GM18907 (cell line): Measurements from ENCODE around the gene NEK5.
"Not testable (repeated sequence)": the region's sequence is repeated elsewhere in the genome, so short reads cannot be mapped to it uniquely, and the experiment has no call there.

Experiments
- ATAC-seq: cut with Tn5 transposase; IDR thresholded peaks from one replicate; pipeline ENCODE4 v1.9.1; 2021; ENCODE audit warnings: mild to moderate bottlenecking, moderate library complexity; ENCODE audit not compliant: unreplicated experiment

The NEK5 gene

DNA sequence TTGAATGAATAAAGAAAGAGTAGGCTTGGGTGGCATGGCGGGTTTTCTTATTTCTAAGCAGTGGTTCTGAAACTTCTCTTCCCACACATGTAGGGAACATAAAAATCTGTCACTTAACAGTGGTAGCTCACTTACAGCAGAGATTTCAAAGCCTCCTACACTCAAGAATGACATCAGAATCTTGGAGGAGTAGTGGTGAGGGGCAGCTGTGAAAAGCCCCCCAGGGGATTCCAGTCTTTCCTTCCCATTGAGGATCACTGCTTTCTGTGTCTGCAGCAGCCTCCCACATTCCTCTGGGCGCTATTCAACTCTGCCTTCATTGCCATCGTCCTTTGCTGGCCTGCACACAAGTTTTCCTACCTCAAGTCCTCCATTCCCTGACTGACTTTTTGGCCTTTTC, 8.6 kb upstream of the NEK5 start:
- ATAC-seq: no peak

DNA sequence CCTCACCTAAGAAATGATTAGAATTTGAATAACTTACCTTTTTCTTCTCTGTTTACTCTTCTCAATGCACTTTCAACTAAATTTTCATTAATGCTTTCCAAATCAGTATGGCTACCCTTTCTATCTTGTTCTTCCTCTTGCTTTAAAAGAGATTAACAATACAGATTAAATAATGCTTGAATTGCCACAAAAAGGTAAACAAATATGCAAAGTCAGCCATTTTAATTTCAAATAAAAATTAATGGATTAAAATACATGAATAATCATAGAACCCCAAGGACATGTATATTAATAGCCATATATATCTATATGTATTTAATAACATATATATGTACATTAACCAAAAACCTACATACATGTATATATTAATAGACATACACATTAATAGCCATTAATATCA, 7.9 kb upstream of the NEK5 start:
- ATAC-seq: no peak

DNA sequence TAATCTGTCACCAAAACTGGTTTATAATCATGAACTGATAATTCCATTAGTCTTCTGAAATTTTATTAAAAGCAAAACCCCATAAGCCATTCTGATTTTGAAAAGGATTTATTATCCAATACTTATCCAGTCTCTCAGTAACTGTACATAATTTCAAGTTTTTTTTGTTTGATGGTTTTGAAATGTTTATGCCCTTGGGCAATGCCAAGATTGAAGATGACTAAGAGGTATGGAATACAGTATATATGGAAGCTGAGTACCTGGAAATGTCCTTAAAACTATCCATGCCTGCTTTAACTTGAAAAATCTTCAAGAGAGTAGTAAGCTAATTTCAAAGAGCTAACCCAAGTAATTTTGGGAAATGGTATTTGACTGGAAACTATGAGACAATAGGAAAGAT, 1.8 kb upstream of the NEK5 start:
- no peak for ATAC-seq

- ATAC-seq: peak; percentile 68
Observed at GRCh38 chr13:52127783-52128702, 830 bp downstream of the NEK5 start.

- peak; percentile 28 for ATAC-seq
Observed at GRCh38 chr13:52127378-52127777, 1.5 kb downstream of the NEK5 start.

DNA sequence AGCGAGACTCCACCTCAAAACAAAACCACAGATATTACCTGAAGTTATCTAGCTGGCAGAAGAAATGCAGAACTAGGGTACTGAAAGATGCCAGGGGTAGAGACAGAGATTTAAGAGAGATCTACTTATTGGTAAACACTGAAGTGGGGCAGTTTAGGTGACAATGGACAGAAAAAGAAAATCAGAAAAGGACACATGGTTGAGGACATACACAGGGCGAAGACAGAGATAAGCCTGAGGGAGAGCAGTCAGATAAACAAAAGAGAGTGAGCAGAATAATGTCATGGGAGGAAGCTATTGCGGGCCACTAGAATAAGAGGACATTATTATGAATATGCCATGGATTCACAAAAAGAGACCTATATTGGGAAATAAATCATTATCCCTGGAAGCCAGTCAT, 3.3 kb downstream of the NEK5 start:
- no peak for ATAC-seq

GRCh38 chr13:52118595-52118994, 10.3 kb downstream of the NEK5 start:
- ATAC-seq: no peak

- ATAC-seq: no peak
Observed at GRCh38 chr13:52118095-52118494, 10.8 kb downstream of the NEK5 start.

GRCh38 chr13:52112591-52112990, 16.3 kb downstream of the NEK5 start:
- ATAC-seq: no peak

DNA sequence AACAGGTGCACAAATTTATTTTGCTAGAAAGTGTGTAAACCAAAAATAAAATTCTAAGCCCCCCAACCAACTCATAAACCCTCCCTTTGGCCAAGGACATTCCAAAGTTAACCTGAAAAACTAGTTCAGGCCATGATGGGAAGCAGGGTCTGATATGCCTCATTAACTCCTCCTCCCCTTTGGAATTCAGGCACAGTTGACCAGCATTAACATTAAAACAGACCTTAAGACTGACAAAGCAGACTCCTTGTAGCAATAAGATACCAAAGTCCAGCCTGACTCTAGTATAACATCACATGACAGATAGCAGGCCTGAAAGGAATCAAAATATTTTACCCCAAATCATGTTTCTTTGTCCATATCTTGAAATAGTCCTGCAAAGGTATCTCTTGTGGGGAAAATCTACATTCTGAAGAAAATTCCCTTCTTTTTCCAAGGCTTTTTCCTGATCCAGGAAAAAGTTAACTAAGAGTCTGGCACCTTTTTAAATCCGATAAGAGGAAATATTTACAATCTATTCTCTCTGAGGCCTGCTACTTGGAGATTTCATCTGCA, 19.7 kb downstream of the NEK5 start:
- ATAC-seq: no peak

- ATAC-seq: no peak
Observed at GRCh38 chr13:52105841-52106240, 23.0 kb downstream of the NEK5 start.

GRCh38 chr13:52104624-52105023, 24.2 kb downstream of the NEK5 start:
- ATAC-seq: no peak

DNA sequence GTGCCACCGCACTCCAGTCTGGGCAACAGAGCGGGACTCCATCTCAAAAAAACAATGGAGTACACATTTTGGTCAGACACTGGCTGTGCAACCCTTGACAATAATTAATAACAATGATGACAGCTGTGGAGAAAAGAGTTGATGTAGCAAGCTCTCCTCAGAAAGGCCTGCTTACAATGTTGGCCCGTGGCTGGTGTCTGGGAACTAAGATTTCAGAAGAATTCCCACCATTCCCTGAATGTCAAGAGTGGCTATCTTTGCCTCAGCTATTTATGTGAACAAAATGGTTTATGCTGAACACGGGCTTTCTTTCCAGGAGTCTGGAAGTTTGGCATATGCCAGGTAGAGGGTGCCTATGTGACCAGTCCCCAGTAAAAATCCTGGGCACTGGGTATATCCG, 25.5 kb downstream of the NEK5 start:
- ATAC-seq: no peak

- ATAC-seq: not testable (repeated sequence)
Observed at GRCh38 chr13:52102423-52102822, 26.4 kb downstream of the NEK5 start.

DNA sequence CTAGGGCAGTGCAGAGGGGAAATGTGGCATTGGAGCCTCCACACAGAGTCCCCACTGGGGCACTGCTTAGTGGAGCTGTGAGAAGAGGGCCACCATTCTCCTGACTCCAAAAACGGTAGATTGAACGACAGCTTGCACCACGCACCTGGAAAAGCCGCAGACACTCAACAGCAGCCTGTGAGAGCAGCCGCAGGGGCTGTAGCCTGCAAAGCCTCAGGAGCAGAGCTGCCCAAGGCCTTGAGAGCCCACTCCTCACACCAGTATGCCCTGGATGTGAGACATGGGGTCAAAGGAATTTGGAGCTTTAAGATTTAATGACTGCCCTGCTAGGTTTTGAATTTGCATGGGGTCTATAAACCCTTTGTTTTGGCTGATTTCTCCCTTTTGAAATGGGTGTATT, 31.7 kb downstream of the NEK5 start:
- ATAC-seq: no peak

GRCh38 chr13:52096748-52097147, 32.1 kb downstream of the NEK5 start:
- ATAC-seq: no peak

GRCh38 chr13:52096062-52096461, 32.8 kb downstream of the NEK5 start:
- ATAC-seq: no peak

DNA sequence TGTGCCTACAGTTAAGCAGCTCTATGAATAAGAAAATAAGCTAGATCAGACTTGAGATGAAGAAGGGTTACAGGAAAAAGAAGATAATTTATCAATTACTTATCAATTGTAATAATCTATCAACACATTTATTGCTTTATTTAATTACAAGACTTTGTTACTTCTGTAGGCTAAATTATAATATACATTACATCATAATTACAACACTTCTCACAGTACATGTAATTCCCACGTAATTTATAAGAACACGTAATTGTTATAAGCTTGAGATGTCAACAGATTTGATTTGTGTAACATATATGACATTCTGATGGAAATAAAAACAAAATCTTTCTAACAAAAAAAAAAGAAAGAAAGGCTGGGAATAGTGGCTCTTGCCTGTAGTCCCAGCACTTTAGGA, 36.8 kb downstream of the NEK5 start:
- ATAC-seq: no peak

DNA sequence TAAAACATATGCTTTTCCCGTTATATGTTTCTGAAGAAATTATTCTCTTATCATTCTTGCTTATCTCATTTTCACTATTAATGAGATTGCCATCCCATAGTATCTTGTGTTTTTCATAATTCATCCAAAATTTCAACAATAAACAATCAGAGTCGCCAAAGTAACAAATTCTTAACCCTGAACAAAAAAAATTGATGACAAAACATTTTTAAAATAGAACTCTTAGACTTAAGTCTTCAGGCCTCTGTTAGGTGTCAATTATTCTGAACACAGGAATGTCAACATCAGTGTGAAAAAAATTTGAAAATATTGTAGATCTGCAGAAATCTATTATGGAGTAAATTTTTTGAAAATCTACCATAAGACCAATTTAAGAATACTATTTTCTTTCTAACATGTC, 37.4 kb downstream of the NEK5 start:
- ATAC-seq: no peak

DNA sequence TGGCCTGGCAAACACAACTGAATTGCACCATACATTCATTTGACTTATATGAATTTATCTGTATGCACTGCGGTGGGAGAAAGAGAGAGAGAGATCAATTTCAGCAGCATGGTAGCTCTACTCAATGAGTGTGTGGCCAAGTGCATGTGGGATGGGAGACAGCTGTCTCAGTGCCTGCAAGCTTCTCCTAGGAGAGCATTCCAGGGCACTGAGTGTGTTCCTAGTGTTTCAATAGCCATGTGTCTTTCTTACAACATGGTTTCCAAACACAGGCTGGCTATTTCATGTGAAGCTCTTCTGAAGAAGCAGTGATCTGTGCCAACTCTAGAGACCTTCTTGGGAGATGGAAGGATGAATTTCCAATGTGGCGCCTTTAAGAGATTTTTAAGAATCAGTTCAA, 43.5 kb downstream of the NEK5 start:
- no peak for ATAC-seq

- ATAC-seq: not testable (repeated sequence)
Observed at GRCh38 chr13:52084981-52085380, 43.9 kb downstream of the NEK5 start.

- no peak for ATAC-seq
Observed at GRCh38 chr13:52082601-52083000, 46.3 kb downstream of the NEK5 start.

DNA sequence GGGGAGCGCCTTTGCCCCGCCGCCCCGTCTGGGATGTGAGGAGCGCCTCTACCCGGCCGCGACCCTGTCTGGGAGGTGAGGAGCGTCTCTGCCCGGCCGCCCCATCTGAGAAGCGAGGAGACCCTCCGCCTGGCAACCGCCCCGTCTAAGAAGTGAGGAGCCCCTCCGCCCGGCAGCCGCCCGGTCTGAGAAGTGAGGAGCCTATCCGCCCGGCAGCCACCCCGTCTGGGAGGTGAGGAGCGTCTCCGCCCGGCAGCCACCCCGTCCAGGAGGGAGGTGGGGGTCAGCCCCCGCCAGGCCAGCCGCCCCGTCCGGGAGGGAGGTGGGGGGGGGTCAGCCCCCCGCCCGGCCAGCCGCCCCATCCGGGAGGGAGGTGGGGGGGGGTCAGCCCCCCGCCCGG, 49.0 kb downstream of the NEK5 start:
- not testable (repeated sequence) for ATAC-seq
